ENCODE results near the gene SCCPDH.

The SCCPDH gene

DNA sequence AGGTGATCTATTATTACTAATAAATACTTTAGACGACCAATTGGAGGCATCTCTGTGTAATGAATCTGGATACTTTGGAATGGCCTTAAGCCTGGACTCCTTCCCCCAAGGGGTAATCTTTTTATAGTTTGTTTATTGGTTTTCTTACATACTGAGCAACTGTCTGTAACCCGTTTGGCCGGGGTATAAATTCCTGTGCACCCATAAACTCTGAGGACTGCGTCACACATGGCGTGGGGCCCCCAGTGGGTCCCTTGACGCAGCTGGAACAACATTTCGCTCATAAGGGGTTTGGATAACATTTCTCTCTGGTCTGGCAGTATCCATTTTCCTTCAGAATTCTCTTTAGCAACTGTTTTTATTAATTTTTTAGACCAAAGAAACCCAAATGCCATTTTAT, 26.5 kb downstream of the SCCPDH start:
- DNase-seq (ENCODE audit: low read depth, low spot score), result no peak

DNA sequence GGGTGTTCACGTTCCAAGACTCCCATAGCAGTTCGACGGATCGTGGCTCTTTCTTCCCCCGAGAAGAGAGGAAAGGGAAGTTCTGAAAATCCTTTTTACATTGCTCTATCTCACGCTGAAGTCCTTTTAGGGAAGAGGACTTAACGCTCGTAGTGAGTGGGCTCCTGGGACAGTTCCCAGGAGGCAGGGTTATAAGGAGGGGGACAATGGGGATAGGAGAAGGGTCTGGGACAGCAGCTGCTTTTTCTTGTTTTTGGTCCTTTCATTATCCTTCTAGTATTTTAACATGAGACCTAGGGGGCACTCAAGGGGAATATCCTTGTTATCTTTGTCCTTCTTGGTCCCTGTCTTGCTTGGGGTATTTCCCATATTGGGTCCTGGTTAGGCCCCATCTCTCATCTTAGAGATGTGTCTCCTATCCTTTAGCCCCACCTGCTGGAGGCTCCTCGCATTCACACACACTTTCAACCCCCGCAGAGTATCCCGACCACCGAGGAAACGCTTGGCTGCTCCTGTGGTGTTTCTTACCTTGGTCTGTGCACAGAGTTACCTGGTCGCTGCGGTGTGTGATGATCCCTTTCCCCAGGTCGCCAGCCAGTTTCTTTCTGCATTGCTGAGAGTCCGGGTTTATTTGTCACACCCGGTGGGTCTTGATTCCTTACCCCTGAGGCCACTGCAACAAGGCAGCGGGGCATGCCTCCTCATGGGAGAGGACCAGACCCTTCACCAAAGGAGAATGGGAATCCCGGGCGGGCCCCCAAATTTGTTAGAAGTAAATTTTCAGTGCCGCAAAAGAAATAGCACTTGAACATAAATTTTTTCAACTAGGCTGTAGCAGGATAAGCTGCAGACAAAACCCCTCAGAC, 29.7 kb downstream of the SCCPDH start:
- peak; percentile 27 for DNase-seq (ENCODE audit: low read depth, low spot score)

- no peak for DNase-seq (ENCODE audit: low read depth, low spot score)
Measured at GRCh38 chr1:246755419-246755818, 31.2 kb downstream of the SCCPDH start.

GRCh38 chr1:246760422-246761347, 36.5 kb downstream of the SCCPDH start:
- DNase-seq (ENCODE audit: low read depth, low spot score), result no peak

DNA sequence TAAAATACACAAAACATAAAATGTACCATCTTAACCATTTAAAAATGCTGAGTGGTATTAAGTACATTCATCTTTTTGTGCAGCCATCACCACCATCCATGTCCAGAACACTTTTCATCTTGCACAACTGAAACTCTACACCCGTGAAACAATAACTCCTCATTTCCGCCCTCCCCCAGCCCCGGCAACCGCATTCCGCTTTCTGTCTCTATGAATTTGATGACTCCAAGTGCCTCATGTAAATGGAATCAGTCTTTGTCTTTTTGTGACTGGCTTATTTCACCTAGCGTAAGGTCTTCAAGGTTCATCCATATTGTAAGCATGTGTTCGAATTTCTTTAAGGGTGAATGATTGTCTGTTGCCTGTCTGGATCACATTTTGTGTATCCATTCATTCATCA, 37.2 kb downstream of the SCCPDH start:
- no peak for DNase-seq (ENCODE audit: low read depth, low spot score)

GRCh38 chr1:246765521-246765920, 41.3 kb downstream of the SCCPDH start:
- no peak for DNase-seq (ENCODE audit: low read depth, low spot score)

GRCh38 chr1:246768403-246769020, 44.3 kb downstream of the SCCPDH start:
- no peak for DNase-seq (ENCODE audit: low read depth, low spot score)

DNA sequence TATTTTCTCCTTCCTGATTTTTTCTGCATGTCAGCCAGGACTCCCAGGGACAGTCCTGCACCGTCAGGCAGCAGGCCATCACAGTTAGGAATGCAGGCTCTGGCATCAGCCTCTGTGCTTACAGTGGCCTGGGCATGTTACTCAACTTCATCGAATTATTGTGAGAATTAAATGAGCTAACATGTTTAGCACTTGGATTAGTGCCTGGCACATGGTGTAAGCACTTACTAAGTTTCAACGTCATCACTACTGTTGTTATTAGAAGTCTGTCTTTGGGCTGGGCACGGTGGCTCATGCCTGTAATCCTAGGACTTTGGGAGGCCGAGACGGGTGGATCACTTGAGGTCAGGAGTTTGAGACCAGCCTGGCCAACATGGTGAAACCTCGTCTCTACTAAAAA, 45.1 kb downstream of the SCCPDH start:
- no peak for DNase-seq (ENCODE audit: low read depth, low spot score)

GRCh38 chr1:246771366-246771765, 47.2 kb downstream of the SCCPDH start:
- DNase-seq (ENCODE audit: low read depth, low spot score), result no peak

GRCh38 chr1:246772686-246773085, 48.5 kb downstream of the SCCPDH start:
- DNase-seq (ENCODE audit: low read depth, low spot score), result no peak

- no peak for DNase-seq (ENCODE audit: low read depth, low spot score)
Measured at GRCh38 chr1:246773213-246773641, 49.0 kb downstream of the SCCPDH start.

- DNase-seq (ENCODE audit: low read depth, low spot score), result no peak
Measured at GRCh38 chr1:246775531-246776385, 51.5 kb downstream of the SCCPDH start.

GRCh38 chr1:246776923-246777322, 52.7 kb downstream of the SCCPDH start:
- DNase-seq (ENCODE audit: low read depth, low spot score), result no peak

DNA sequence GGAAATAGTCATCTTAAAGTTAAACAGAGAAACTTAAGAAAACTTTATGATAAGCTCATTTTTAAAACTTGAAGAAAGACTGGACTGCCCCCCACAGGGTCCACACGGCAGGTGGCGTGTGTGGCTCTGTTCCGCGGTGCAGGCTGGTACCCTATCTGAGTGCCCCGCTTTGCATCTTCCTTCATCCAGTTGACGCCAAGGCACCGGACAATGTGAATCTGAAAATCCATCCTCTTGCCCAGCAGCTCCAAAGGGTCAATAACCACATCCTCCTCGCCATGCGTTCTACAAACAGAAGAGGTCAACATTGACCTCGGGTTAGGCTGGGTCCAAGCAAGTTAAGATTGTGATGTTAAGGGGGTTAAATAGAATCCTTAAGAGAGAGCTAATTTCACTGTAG, 54.5 kb downstream of the SCCPDH start:
- no peak for DNase-seq (ENCODE audit: low read depth, low spot score)

- DNase-seq (ENCODE audit: low read depth, low spot score), result no peak
Measured at GRCh38 chr1:246779561-246780175, 55.5 kb downstream of the SCCPDH start.

DNA sequence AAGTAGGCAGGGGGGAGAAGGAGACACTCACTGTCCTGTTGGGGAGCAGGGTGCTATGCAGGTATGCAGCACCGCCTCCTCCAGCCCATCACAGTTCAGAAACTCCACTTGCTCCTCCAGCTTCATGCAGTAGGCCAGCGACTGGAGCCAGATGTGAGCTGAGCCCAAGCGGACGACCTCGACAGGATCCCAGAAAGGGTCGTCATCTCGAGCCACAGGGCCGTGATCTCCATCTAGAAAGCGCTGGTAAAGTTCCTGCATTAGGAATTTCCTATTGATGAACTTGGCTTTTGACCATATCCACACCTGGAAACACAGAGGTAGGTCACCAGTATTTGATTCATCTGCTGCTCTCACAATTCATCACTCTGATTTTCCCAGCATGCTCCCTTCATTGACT, 56.1 kb downstream of the SCCPDH start:
- no peak for DNase-seq (ENCODE audit: low read depth, low spot score)

GRCh38 chr1:246781212-246781611, 57.0 kb downstream of the SCCPDH start:
- no peak for DNase-seq (ENCODE audit: low read depth, low spot score)

GRCh38 chr1:246782120-246782900, 58.1 kb downstream of the SCCPDH start:
- DNase-seq (ENCODE audit: low read depth, low spot score), result no peak

DNA sequence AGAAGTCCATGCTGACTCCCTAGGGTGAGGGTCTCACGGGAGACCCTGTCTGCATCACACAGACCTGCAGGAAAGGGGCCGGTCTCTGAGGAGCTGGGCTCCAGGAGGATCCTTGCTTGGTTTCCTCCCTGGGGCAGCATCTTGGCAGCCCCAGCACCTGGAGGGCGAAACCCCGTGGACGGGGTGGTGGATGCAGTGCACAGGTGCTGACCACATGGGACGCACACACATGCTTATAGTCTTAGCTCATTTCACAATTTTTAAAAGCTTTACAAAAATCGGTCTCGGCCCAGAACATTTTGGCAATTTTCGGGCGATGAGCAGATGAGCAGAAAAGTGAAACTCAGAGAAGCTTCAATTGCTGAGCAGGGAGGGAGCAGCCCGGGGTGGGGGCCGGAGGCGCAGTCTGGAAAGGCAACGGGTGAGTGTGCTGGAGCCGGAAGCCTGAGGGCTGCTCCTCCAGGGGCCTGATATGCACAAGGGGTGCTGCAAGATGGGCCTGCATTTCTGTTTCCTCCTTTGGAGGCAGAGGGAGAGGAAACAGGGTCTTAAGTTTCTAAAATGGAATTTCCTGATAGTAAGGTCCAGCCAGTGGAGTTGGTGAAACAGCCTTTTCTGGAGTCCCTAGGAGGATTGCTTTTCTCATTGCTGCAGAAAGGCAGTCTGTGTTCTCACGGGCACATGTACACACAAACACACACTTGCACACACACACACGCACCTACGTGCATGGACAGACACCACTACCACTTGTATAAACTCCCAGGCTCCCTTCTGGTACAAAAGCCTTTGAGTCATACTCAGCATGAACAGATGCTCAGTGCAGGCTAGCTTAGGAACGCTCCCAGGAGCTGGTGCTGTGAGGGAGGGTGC, 60.6 kb downstream of the SCCPDH start:
- DNase-seq (ENCODE audit: low read depth, low spot score), result no peak
